K562 (cell line): Measurements from ENCODE around the gene AGPAT3. TPM values are rescaled to one million over a fixed set of nuclear protein-coding genes. Genes with fewer than 3 reads are reported as not detected.

Experiments used
- ATAC-seq: fragments of 200-7000 bp; cut with Tn5 transposase; 3 replicates; pipeline ENCODE4 v1.9.1; 2020; ENCODE audit warnings: moderate library complexity
- BruUV-seq: library from RNA; stranded (reverse); fragments of 400-500 nt; replicated peaks from 2 replicates; lab custom pipeline; 2021; lab: Mats Ljungman, UMichigan
- CTCF ChIA-PET: fragments of 300-600 bp; formaldehyde crosslinking; extraction: SDS; loops from one replicate; lab custom pipeline; 2021; ENCODE audit warnings: low intra/inter-chr PET ratio; lab: Yijun Ruan, JAX
- POLR2A ChIA-PET: fragments of 300-600, 350-650 bp; sonication (Branson Sonifier 250); formaldehyde crosslinking; extraction: SDS; loops from one replicate; lab custom pipeline; 2021; ENCODE audit warnings: antibody characterized with exemption, inconsistent platforms; lab: Yijun Ruan, JAX
- DNase-seq, 4 experiments: peaks; one replicate each; pipeline versions ENCODE4 v3.0.0 to v3.0.0-alpha.2; 2011 to 2018; ENCODE audit warnings: low spot score in 3 of 4, mixed read lengths in 3 of 4; ENCODE audit errors: extremely low read depth in 1 of 4
- FAIRE-seq: peaks from 2 replicates; lab custom pipeline; 2011; peaks lifted over from hg19 to GRCh38; lab: Jason Lieb, UNC
- H2AFZ ChIP-seq: 2 replicates; pipeline ENCODE4 v1.6.0; 2011; ENCODE audit warnings: low read depth, low read length, control low read depth, inconsistent platforms
- H3K27ac ChIP-seq: fragments of 200-600 bp; 3 replicates; pipeline ENCODE4 v1.8.0; 2011; ENCODE audit warnings: low read depth, mild to moderate bottlenecking, control low read depth, inconsistent platforms, low read length, moderate library complexity, mixed read lengths; ENCODE audit errors: extremely low read depth
- H3K27me3 ChIP-seq, 2 experiments: fragments of 300-600 bp in 1 of 2; 2 replicates in 1 of 2; 3 replicates in 1 of 2; pipeline versions ENCODE4 v1.6.0 to v1.8.0; 2011; ENCODE audit warnings: inconsistent platforms in 2 of 2, low read length in 2 of 2, mild to moderate bottlenecking in 1 of 2, mixed read lengths in 1 of 2, moderate library complexity in 1 of 2; ENCODE audit not compliant: control insufficient read depth in 2 of 2, insufficient read depth in 2 of 2
- H3K36me3 ChIP-seq: fragments of 300-600 bp; 3 replicates; pipeline ENCODE4 v1.8.0; 2011; ENCODE audit warnings: mild to moderate bottlenecking, low read length, inconsistent platforms; ENCODE audit not compliant: control insufficient read depth, insufficient read depth
- H3K4me1 ChIP-seq, 2 experiments: fragments of 200-600 bp in 1 of 2; replicated peaks in 1 of 2; 2 replicates in 1 of 2; 3 replicates in 1 of 2; pipeline versions ENCODE4 v1.5.1 to v1.8.0; 2011; ENCODE audit warnings: inconsistent platforms in 2 of 2, low read length in 2 of 2, mild to moderate bottlenecking in 1 of 2, mixed read lengths in 1 of 2, moderate library complexity in 1 of 2; ENCODE audit not compliant: control insufficient read depth in 2 of 2, insufficient read depth in 2 of 2
- H3K4me2 ChIP-seq: 2 replicates; pipeline ENCODE4 v1.6.1; 2011; ENCODE audit warnings: low read length, control low read depth, inconsistent platforms, mixed read lengths; ENCODE audit not compliant: insufficient read depth
- H3K4me3 ChIP-seq: fragments of 200-600 bp; sonication (generic), shearing (Covaris generic); 2 replicates; pipeline ENCODE4 v1.5.1; 2016; ENCODE audit warnings: control low read depth, inconsistent platforms
- H3K79me2 ChIP-seq: fragments of 200-600 bp; 3 replicates; pipeline ENCODE4 v1.8.0; 2011; ENCODE audit warnings: low read length, inconsistent platforms; ENCODE audit not compliant: control insufficient read depth, insufficient read depth
- H3K9ac ChIP-seq, 2 experiments: 2 replicates each; pipeline versions ENCODE4 v1.6.0 to v1.6.1; 2011; ENCODE audit warnings: low read depth in 2 of 2, low read length in 2 of 2, control low read depth in 1 of 2, inconsistent platforms in 1 of 2, mild to moderate bottlenecking in 1 of 2, mixed read lengths in 1 of 2; ENCODE audit not compliant: insufficient read depth in 1 of 2
- H3K9me1 ChIP-seq: one replicate; pipeline ENCODE4 v1.6.0; 2011; ENCODE audit warnings: inconsistent platforms, mild to moderate bottlenecking, low read length, moderate library complexity; ENCODE audit not compliant: control insufficient read depth, insufficient read depth
- H3K9me3 ChIP-seq: replicated peaks from 2 replicates; pipeline ENCODE4 v1.5.1; 2011; ENCODE audit warnings: low read depth, low read length, inconsistent platforms; ENCODE audit not compliant: control insufficient read depth, insufficient read depth
- H4K20me1 ChIP-seq: replicated peaks from 2 replicates; pipeline ENCODE4 v1.6.1; 2011; ENCODE audit warnings: low read length, inconsistent platforms, mixed read lengths; ENCODE audit not compliant: control insufficient read depth, insufficient read depth
- FOXP4 ChIP-seq: sonication (generic); formaldehyde crosslinking; IDR thresholded peaks from 2 replicates; pipeline ENCODE4 v1.8.0; 2022; ENCODE audit warnings: mild to moderate bottlenecking, missing genetic modification reagents, borderline replicate concordance
- MGA ChIP-seq: fragments of 450-650 bp; IDR thresholded peaks from 2 replicates; pipeline ENCODE4 v1.6.1; 2016; ENCODE audit warnings: mild to moderate bottlenecking, moderate library complexity
- NBN ChIP-seq: fragments of 450-650 bp; IDR thresholded peaks from 2 replicates; pipeline ENCODE4 v1.6.1; 2016; ENCODE audit warnings: low read depth, mild to moderate bottlenecking
- PHTF2 ChIP-seq: fragments of 250-450 bp; sonication (Bioruptor Pico); IDR thresholded peaks from 2 replicates; pipeline ENCODE4 v1.5.0; 2021; ENCODE audit warnings: mild to moderate bottlenecking
- POLR2AphosphoS2 ChIP-seq: IDR thresholded peaks from 2 replicates; pipeline ENCODE4 v1.6.1; 2012; ENCODE audit warnings: low read length, improper control_type of control experiment
- XRCC3 ChIP-seq: fragments of 450-650 bp; IDR thresholded peaks from 2 replicates; pipeline ENCODE4 v1.6.1; 2017; ENCODE audit warnings: mild to moderate bottlenecking, moderate library complexity
- ZNF431 ChIP-seq: sonication (generic); formaldehyde crosslinking; IDR thresholded peaks from 2 replicates; pipeline ENCODE4 v1.8.0; 2022; ENCODE audit warnings: mild to moderate bottlenecking, missing genetic modification reagents
- WGBS: fragments of 100-300 bp; shearing (Covaris generic); methylation state at CpG from one replicate; pipeline ENCODE4 v1.1.6; 2016; ENCODE audit warnings: low coverage, mixed read lengths; ENCODE audit not compliant: insufficient coverage; ENCODE audit errors: missing lambda C conversion rate; 5-methylcytosine and 5-hydroxymethylcytosine counted together
- in situ Hi-C: fragments of 300-500 bp; cut with MboI; formaldehyde crosslinking; loops from 4 replicates; pipeline ENCODE4 v1.15.0; 2018; ENCODE audit warnings: inconsistent platforms, mixed read lengths
- intact Hi-C: fragments of 100-400 bp; cut with micrococcal nuclease; formaldehyde crosslinking; loops from 2 replicates; pipeline ENCODE4 v1.14.2; 2022
- polyA plus RNA-seq, 8 experiments: library from polyadenylated mRNA; depleted of rRNA in 4 of 8; stranded (reverse) in 5 of 8; unstranded in 3 of 8; fragments of >200 nt; fragmentation: Nextera tagmentation in 2 of 8; fragmentation: Illumina TruSeq in 1 of 8; extraction: Ambion mirVana in 2 of 8; extraction: Trizol in 1 of 8; gene quantifications; 2 replicates each; pipeline versions ENCODE4 v1.2.1 to v1.2.3, GENCODE V29; 2011 to 2014; ENCODE audit warnings: inconsistent platforms in 1 of 8, missing spikeins in 1 of 8
- total RNA-seq, 7 experiments: library from RNA; depleted of rRNA in 6 of 7; stranded (reverse); fragments of >200 nt in 6 of 7; fragmentation: Illumina TruSeq in 2 of 7; extraction: Trizol in 2 of 7; gene quantifications; 2 replicates each; pipeline versions ENCODE4 v1.2.1 to v1.2.3, GENCODE V29; 2011 to 2021; ENCODE audit warnings: low replicate concordance in 1 of 7

The AGPAT3 gene
- total and polyA plus RNA-seq, 9 of the 15 experiments (the other 6 are each of a cell fraction or from before 2014, with no cell fraction given): 1.5 to 88.4 (median 35.7) TPM

GRCh38 chr21:43957128-43957571 lies 92.1 kb downstream of the AGPAT3 start:
- CTCF ChIA-PET: no interaction called here
- no TSS peak for BruUV-seq

More at GRCh38 chr21:43957128-43957571, 92.1 kb downstream of the AGPAT3 start:
- in situ Hi-C loops: no loop called here
- POLR2A ChIA-PET: no interaction called here
- H3K4me1 ChIP-seq: peaks cover 0 to 42% of the 10 kb centered on the region in 2 experiments; a peak in 2 of 5 replicates
- H3K27me3 ChIP-seq: no peaks in the 10 kb centered on the region
- H3K27ac ChIP-seq: no peak overlapping the region
- peaks cover 9% of the 10 kb centered on the region; the same call in 1 of the 3 replicates for H3K79me2 ChIP-seq
- 91% methylated on average over 8 of the region's 17 CpGs for WGBS
- no peak overlapping the region for H3K4me3 ChIP-seq
- DNase-seq (no peak), ATAC-seq (no peak), FAIRE-seq (no peak)
- no peak for TF ChIP-seq XRCC3
- no peak for TF ChIP-seq MGA
- no peak for TF ChIP-seq NBN
- no peak for TF ChIP-seq FOXP4 (CRISPR knock-in tag)
- TF ChIP-seq POLR2AphosphoS2: no peak
- TF ChIP-seq ZNF431 (CRISPR knock-in tag): no peak
- no peak for TF ChIP-seq PHTF2 (CRISPR knock-in tag)
- no peak overlapping the region for H3K4me2 ChIP-seq
- H3K9me1 ChIP-seq: peaks cover 11% of the 10 kb centered on the region
- H3K9ac ChIP-seq: 0 out of 4 replicates have a peak overlapping the region, but pooled peaks of 1 of the 2 experiments have one; percentile 5
- H3K36me3 ChIP-seq: peaks cover 32% of the 10 kb centered on the region; the same call in 2 of the 3 replicates
- peaks cover 12% of the 10 kb centered on the region; the same call in 1 of the 2 replicates for H4K20me1 ChIP-seq
- intact Hi-C loops: no loop called here
- H3K9me3 ChIP-seq: no peaks in the 10 kb centered on the region; the same call in 1 of the 2 replicates
- no peak overlapping the region for H2AFZ ChIP-seq
